GM19468 (cell line): Measurements from ENCODE around the gene ATP1A3.

ENCODE experiments used
- ATAC-seq: cut with Tn5 transposase; IDR thresholded peaks from one replicate; pipeline ENCODE4 v1.9.1; 2021; ENCODE audit warnings: mild to moderate bottlenecking, moderate library complexity, moderate number of reproducible peaks; ENCODE audit not compliant: unreplicated experiment; ENCODE audit errors: extremely low read depth

ATP1A3 gene

GRCh38 chr19:41930926-41931592 lies 63.0 kb downstream of the ATP1A3 start:
- no peak for ATAC-seq

DNA sequence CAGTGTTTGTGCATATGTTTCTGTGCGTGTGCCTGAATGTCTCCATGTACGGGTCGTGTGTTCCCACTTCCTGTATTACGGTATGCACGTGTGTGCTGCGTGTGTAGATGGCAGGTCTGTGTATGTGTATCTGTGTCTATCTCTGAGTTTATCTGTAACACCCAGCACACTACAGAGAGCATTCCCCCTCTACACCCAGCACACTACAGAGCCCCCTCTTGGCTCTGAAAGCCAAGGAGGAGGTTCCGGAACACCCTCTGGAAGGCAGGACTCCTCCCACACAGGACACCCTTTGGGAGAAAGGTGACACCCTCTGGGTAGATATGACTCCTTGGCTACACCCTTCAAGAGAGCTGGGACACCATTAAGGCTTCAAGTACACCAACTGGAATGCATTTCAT lies 63.7 kb downstream of the ATP1A3 start:
- no peak for ATAC-seq

GRCh38 chr19:41929536-41930071 lies 64.4 kb downstream of the ATP1A3 start:
- ATAC-seq, result no peak

DNA sequence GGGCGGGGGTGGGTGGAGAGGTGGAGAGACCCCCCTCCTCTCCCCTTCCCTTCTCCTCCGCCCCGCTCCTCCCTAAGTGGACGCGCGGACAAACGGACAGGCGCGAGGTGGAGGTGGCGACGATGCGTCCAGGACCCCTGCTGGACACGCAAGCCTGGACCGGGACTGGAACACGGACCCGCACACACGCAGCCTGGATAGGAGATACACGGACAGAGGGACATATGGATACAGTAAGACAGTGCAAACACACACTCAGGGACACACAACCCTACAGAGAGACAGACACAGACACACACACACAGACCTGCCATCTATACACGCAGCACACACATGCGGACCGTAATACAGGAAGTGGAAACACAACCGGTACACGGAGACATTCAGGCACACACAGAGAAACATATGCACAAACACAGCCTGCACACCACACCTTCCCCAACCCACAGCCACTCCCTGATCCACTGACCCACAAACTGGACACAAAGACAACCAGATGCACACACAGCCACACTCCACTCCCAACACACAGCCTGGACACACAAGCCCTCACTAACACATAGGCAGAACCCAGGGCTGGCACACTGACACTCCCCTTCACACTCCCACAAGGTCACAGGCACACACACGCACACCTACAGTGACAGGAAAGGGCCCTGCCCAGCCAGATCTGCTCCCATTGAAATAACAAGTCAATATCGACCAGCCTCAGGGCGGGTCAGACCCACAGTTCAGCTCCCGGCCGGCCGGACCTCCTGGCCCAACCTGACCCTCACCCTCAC lies 65.1 kb downstream of the ATP1A3 start:
- no peak for ATAC-seq

DNA sequence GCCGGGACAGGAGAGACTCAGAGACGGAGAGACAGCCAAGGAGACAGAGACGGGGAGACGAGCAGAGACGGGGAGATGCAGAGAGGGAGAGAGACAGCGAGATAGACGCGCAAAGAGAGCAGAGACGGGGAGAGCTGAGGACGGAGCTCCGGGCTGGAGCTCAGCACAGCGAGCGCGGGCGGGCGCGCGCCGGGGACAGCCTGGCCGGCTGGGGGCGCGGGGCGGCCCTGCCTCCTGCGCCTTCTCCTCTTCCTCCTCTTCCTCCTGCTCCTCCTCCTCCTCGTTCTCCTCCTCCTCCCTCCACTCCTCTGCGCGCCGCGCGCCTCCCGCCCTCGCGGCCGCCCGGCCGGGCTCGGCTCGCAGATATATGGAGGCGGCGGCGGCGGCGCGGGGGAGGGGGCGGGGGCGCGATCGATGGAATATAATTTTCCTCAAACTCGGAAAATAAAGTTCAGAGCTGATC lies 65.8 kb downstream of the ATP1A3 start, which contains the start of gene ERFL:
Gene ERFL, minus strand, starts transcription at position 229 of the 463 bp plus-strand sequence. CDS start 15,530 bp downstream, outside the sequence.
- no peak for ATAC-seq

DNA sequence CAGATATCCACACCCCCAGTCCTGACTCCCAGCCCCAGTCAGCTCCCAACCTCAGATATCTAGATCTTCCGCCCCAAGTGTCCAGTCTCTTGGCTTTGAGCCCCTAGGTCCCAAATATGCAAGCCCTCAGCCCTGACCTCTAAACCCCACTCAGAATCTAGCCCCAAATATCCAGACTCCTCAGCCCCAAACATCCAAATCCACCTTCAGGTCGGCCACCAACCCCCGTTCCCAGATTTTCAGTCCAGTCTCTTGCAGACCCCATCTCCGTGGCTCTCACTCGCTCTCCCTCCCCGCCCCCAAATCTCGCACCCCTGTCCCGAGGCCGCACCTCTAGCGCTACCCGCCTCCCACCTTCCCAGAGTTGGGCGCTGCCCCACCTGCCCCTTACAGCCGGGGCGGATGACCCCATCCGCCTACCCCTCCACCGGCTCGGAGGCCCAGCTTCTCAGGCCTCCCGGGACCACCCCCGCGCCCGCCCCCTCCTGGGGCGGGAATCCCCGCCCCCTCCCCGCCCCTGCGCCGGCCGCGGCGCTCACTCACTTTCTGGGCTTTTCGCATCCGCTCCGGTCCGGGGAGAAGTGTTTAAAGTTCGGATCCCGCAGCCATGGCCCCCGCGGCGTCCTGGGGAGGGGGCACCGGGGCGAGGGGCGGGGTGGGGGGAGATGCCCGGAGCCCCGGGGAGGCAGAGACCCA lies 66.4 kb downstream of the ATP1A3 start:
- no peak for ATAC-seq

- no peak for ATAC-seq
Measured at GRCh38 chr19:41926763-41927496, 67.1 kb downstream of the ATP1A3 start.

DNA sequence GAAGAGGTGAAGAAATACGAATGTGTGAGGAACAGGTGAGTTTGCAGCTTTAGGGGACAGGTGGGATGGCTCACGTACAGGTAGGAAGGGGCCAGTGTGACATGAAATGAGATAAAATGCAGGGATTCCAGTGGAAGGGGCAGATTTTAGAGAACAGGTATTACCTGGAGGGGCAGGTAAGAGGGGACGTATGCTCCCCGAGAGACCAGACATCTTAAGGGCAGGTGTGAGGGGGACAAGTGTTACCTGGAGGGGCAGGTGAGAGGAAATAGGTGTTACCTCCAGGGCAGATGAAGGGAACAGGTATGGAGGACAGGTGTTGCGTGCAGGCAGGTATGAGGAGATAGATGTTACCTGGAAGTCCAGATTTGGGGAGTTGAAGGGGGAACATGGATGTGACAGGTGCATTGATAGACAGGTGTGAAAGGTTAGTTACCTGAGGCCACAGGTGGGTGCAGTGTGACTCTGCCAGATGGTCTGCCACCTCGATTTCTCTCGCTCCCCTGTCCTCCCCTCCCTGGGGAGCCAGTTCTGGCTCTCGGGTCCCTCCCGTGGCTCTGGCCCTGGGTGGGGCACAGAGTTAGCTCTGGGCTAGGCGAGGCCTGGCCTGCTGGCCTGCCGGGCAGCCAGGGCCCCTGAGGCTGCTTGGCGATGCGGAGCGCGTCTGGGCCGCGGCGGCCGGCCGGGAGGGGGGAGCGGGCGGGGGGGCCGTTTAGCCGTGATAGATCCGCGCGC lies 67.8 kb downstream of the ATP1A3 start:
- ATAC-seq, result no peak

DNA sequence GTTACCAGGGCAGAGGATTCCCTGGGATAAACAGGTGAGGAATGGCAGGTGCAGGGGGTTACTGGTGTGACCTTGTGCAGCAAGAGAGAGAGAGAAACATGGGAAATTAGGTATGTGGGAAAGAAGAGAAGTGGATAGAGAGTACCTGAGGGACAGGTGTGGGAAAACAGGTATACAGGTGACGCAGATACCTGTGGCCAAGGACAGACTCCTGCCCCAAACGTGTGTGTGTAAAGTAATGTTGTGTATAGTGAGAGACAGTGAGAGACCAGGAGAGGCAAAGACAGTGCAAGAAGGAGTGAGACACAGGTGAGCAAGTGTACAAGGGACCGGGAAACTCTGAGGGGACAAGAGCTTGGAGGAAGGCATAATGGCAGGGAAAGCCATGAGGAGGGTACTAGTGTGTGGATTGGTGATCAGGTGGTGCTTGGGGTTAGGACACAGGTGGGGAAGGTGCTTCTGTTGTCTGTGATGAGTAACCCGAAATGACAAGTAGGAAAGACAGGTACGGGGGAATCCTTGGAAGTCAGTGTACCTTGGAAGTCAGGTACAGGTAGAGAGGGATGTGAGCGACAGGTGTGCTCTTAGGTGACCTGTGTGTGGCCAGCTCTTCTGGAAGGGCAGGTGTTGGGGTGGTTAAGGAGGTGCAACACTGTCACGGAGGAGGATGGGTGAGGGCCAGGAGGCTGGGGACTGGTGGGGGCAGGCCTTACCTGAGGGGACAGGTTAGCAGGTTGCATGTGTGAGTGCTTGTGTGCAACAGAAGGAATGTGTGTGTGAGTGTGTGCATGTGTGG lies 68.6 kb downstream of the ATP1A3 start:
- no peak for ATAC-seq

DNA sequence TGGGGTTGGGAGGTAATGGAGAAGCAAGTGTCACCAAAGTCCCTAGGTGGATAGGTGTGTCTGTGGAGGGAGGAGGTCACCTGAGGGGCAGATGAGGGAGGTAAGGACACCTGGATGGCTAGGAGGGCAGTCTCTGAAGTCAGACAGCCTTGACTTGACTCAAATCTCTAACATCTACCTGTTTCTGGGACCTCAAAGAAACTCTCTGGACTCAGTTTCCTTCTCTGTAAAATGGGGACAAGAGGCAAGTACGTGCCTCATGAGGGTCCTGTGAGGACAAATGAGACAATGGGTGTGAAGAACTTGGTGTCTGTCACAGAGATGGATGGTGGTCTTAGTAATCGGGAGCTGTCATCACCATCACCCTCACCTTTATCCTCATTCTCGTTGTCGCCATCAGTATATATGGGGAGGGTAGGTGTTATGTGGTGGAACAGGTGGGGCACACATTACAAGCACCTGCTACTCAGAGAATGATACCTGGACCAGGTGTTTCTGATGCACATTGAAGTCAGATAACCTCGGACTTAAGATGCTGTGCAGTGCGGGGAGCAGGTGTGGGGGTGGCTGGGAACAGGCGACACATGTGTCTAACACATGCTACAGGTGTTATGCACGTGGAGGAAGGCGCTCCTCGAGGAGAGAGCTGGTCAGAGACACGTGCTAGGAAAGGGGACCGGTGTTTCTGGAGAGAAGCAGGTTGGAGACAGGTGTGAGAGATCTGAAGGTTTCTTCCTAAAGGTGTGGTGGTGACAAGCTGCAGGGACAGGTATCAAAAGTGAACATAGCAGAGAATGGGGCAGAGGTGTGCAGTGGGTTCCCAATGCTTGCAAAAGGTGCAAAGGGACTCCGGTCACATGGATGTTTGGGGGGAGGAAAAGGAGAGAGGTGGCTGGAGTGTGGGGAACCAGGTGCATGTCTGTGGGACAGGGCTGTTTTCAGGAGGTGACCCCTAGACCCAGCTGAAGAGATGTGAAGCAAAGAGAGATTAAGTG lies 69.6 kb downstream of the ATP1A3 start:
- no peak for ATAC-seq

DNA sequence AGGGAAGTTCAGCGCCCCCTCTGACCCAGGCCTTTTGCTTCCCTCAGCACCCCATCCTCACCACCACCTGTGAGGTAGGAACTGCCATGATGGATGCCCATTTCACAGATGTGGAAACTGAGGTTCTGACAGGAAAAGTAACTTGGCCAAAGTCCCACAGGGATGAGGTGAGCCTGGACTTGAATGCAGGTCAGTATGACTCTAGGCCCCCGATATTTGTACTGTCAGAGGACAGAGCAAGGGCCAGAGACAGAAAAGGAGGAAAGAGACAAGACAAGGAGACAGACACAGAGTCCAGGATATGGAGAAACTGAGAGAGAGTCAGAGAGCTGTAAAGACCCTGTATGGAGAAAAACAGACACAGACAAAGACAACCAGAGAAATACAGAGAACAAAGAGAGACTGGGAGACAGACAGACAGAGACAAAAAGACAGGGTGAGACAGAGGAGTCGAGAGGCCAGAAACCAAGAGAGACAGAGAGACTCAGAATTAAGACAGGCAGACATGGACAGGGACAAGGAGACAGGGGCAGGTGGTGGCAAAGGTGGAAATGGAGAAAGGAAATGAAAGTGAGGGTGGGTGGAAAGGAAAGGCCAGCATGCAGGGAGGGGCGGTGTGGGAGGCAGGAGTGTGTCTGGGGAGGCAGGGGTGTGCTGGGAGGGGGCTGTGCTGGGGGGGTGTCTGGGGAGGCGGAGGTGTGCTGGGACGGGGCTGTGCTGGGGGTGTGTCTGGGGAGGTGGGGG lies 70.8 kb downstream of the ATP1A3 start:
- ATAC-seq, result no peak

DNA sequence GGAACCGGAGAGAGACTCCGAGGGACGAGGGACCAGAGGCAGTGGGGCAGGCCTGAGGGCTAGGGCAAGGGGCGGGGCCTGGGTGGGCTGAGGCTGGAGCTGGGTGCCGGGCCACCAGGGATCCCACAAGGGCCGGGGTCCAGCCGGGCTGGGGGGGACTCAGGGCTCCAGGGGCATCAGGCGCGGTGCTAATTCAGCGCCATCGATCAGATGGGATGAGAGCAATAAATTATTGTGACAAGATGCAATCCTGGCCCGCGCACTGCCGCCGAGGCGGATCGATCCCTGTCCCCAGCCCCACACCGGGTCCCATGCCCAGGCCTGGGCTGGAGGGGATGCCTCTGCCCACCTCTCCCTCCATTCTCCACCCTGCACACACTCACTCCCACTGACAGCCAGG lies 71.4 kb downstream of the ATP1A3 start:
- ATAC-seq, result no peak

- ATAC-seq, result no peak
Measured at GRCh38 chr19:41921577-41922576, 72.2 kb downstream of the ATP1A3 start.

DNA sequence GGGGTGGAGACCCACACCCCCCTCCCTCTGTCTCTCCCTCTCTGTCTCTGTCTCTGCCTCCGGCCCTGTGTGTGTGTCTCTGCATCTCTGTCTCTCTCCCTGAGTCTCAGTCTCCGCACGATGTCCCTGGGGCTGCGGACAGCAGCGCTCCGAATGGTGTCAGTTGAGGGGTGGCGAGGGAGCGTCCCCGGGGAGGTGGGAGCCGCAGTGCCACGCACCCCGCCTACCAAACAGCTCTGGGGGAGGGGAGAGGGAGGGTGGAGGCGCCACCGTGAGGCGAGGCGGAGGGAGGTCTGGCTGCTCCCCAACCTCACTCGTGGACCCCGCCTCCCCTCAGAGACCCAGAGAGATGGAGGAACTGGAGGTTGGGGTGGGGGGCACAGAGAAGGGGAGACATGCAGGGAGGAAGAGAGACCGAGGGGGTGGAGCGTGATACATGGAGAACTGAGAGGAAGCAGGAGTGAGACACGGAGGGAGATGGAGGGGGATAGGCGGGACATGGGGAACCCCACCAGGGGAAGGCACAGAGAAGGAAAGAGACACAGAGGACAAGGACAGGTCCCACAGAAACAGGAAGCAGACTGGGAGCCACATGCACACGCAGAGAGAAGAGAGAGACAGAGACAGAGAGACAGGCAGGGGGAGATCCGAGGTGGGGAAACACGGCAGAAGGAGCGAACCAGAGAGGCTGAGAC lies 73.0 kb downstream of the ATP1A3 start:
- no peak for ATAC-seq
